Measurements from ENCODE around the gene SLC26A9.

DNA sequence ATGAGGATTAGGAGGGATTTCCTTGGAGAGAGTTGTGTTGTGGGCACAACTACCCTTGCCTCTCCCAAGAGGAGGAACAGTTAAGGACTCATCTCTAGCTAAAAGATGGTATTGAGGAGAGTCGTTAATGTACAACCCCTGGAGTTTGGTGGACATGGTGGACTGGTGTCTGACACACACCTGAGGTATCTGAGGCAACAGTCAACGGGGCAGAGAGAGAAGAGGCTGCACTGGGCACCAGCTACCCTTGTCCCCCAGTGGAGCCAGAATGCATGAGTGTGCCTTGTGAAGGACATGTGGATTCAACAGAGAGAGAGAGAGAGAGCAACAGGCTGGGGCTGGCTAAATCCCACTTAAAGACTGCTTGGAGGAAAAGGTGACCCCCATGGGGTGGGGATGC lies 47.0 kb upstream of the SLC26A9 start:
- TF ChIP-seq, protein P1, sequence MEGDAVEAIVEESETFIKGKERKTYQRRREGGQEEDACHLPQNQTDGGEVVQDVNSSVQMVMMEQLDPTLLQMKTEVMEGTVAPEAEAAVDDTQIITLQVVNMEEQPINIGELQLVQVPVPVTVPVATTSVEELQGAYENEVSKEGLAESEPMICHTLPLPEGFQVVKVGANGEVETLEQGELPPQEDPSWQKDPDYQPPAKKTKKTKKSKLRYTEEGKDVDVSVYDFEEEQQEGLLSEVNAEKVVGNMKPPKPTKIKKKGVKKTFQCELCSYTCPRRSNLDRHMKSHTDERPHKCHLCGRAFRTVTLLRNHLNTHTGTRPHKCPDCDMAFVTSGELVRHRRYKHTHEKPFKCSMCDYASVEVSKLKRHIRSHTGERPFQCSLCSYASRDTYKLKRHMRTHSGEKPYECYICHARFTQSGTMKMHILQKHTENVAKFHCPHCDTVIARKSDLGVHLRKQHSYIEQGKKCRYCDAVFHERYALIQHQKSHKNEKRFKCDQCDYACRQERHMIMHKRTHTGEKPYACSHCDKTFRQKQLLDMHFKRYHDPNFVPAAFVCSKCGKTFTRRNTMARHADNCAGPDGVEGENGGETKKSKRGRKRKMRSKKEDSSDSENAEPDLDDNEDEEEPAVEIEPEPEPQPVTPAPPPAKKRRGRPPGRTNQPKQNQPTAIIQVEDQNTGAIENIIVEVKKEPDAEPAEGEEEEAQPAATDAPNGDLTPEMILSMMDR (IDR thresholded peaks at IDR 0.05) = no peak
- no peak for TF ChIP-seq POLR2A (IDR thresholded peaks at IDR 0.05)

Data from adrenal gland (tissue), 5 donors.